GM10248 (cell line): ENCODE measurements around the gene RAB37.

Source experiments
- CTCF ChIA-PET: fragments of 300-600 bp; sonication (Branson Sonifier 250); formaldehyde crosslinking; extraction: SDS; loops from one replicate; lab custom pipeline; 2021; ENCODE audit warnings: antibody characterized with exemption; lab: Yijun Ruan, JAX
- POLR2A ChIA-PET: fragments of 350-650 bp; sonication (Branson Sonifier 250); formaldehyde crosslinking; extraction: SDS; loops from one replicate; lab custom pipeline; 2020; ENCODE audit warnings: antibody characterized with exemption; lab: Yijun Ruan, JAX
- DNase-seq: peaks from one replicate; pipeline ENCODE4 v3.0.0; 2012; ENCODE audit errors: extremely low spot score
- TF ChIP-seq, protein P1 (sequence below): IDR thresholded peaks from 2 replicates; pipeline ENCODE4 v1.5.1; 2012; ENCODE audit warnings: mild to moderate bottlenecking, low read depth; ENCODE audit errors: extremely low read depth, missing control alignments, control extremely low read depth

The RAB37 gene

DNA sequence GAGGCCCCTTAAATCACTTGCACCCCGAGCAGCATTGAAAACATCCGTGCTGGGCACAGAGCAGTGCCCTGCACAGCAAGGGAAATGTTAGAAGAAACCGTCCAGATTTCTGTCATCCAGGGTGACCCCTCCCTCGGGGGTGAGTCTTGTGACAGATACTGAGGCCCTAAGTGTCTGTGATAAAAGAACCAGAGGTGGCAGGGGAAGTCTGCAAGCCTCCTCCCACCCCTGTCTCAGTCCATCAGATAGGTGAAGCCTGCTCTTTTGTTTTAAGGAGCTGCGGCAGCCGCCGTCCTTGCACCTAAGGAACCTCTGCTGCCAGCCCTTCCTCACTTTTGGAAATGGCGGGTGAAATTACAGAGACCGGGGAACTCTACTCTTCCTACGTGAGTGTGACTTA, 39.9 kb downstream of the RAB37 start:
- ChIA-PET POLR2A (no interaction called here), CTCF (interaction anchor here (0.9 to 11.5 kb wide), 7 partner anchors 15 to 120 kb away, joined by 3 to 143 read pairs (median 16); partner anchors contain the start of gene RAB37)
- TF ChIP-seq, protein P1, sequence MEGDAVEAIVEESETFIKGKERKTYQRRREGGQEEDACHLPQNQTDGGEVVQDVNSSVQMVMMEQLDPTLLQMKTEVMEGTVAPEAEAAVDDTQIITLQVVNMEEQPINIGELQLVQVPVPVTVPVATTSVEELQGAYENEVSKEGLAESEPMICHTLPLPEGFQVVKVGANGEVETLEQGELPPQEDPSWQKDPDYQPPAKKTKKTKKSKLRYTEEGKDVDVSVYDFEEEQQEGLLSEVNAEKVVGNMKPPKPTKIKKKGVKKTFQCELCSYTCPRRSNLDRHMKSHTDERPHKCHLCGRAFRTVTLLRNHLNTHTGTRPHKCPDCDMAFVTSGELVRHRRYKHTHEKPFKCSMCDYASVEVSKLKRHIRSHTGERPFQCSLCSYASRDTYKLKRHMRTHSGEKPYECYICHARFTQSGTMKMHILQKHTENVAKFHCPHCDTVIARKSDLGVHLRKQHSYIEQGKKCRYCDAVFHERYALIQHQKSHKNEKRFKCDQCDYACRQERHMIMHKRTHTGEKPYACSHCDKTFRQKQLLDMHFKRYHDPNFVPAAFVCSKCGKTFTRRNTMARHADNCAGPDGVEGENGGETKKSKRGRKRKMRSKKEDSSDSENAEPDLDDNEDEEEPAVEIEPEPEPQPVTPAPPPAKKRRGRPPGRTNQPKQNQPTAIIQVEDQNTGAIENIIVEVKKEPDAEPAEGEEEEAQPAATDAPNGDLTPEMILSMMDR, result no peak
- no peak for DNase-seq

DNA sequence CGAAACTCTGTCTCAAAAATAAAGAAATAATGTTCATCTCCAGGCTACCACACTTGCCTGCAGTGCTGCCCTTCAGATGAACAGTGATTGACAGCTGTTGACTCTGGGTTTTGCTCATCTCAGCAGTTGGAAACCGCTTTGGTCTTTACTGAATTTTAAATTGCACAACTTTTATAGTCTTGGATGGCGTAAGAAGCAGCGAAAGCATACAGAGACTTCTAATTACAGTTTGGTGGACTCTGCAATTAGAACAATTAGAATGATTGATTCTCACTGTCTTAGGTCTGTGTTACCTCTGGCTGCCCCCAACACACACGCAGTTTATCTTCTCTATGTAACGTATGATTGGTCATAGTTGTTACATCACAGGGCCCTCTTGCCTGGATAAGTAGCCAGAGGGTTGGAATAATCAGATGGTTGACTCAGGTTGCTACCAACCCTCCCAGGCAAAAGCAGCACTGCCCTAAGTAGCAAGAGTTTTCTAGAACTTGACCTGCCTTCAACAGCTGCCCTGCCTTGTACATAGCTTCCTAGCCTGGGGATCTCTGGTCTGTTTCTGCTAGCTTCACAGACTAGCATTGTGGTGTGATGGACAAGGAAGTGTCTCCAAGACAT, 41.0 kb downstream of the RAB37 start:
- TF ChIP-seq, protein P1, result no peak

DNA sequence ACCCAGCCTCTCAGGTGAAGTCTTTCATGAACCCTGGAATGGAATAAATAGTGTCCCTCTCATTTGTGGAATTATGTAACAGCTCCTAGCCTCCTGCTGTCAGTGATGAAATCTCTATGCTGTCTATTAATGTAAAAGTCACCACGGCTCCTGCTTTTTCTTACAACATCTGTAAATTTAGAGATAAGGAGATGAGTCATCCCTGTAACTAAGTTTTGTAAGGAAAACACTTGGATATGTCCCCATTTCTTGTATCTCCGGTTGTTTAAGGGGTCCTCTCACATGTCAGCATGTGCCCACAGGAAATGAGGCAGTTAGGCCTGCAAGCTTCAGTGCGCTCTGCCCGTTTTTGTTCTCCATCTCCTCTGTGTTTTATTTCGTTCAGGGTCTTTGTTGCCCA, 41.9 kb downstream of the RAB37 start:
- DNase-seq, result no peak
- ChIA-PET CTCF (interaction anchor here (0.7 to 11.5 kb wide), 10 partner anchors 9 to 122 kb away, joined by 3 to 143 read pairs (median 5); partner anchors contain the start of gene RAB37), POLR2A (no interaction called here)
- TF ChIP-seq, protein P1, result no peak

More for the DNA sequence above, 41.0 kb downstream of the RAB37 start:
- DNase-seq, result no peak
- ChIA-PET POLR2A (no interaction called here), CTCF (interaction anchor here (1.2 to 11.5 kb wide), 7 partner anchors 14 to 121 kb away, joined by 3 to 143 read pairs (median 5); partner anchors contain the start of gene RAB37)

DNA sequence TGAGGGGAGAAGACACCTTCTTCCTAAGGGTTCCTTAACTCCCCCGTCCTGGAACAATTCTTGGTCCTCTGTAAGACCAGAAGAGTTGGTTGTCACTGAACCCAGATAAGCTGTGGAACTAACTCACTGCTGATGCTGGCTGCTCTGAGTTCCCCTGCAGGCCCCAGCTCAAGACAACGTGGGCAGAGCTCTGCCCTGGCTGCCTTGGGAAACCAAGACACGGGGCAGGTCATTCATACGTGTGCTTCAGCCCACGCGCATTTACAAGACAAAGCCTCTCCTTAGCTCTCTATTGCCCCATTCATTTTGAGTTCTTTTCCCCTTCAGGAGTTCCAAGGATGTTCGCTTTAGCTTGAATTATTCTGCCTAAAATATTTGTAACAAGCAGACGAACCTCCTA, 42.4 kb downstream of the RAB37 start:
- CTCF ChIA-PET, result interaction anchor here (0.7 to 11.5 kb wide), 8 partner anchors 9 to 122 kb away, joined by 3 to 143 read pairs (median 5); partner anchors contain the start of gene RAB37
- DNase-seq, result no peak
- TF ChIP-seq, protein P1, result no peak
- POLR2A ChIA-PET, result no interaction called here

DNA sequence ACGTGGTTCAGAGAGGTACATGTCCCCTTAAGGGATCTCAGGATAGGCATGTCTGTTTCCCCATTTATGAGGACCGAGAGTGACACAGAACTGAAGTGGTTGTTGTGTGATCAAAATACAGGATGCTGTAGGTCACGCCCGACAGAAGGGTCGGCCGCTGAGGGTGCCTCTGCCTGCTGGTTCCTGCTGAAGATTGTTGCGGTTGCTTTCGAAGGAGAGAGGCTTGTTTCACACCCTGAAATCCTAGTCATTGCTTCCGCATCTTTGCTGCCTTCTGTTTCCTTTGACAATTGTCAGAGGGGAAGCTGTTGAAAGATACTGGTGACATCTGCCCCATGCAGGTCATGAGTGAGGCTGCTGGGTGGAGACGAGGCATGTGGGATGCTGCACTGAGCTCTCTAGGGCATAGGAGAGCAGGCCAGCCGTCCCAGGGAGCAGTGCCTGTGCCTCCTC, 42.9 kb downstream of the RAB37 start:
- CTCF ChIA-PET, result interaction anchor here (0.7 to 11.5 kb wide), 7 partner anchors 10 to 122 kb away, joined by 3 to 143 read pairs (median 6); partner anchors contain the start of gene RAB37
- TF ChIP-seq, protein P1, result no peak
- peak; percentile 67 for DNase-seq
- POLR2A ChIA-PET, result no interaction called here

DNA sequence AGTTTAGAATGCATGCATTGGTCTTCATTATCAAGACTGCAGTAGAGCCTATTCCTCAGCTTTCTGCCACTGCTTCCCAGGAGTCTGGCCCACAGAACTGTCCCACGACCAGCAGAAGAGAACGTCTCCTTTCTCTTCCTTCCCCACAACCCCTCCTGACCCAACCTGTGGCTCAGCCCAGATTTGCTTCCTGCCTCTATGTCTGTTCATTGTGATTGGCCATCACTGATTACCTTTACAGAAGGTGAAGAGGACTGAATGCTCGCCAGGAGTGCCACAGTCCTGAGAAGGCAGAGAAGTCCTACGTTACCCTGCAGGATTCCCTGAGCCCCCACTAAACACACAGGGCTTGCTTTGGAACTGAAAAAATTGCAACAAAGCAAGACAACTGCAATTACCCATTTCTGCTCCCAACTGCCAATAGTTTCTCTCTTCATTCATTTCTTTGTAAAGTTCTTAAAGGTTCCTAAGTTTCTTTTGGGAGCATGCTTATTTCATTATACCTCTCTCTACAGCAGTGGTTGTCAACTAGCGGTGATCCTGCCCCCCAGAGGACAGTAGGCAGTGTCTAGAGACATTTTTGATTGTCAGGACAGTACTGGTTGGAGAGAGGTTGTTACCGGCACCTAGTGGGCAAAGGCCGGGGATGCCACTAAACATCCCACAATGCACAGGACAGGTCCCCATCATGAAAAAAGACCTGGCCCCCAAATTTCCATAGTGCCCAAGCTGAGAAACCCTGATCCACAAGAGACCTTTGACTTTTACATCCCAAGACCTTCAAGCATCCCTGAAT, 43.6 kb downstream of the RAB37 start:
- CTCF ChIA-PET, result interaction anchor here (0.8 to 11.5 kb wide), 7 partner anchors 10 to 181 kb away, joined by 3 to 143 read pairs (median 6); partner anchors contain the start of gene RAB37
- TF ChIP-seq, protein P1, result peak; percentile 20
- no peak for DNase-seq
- POLR2A ChIA-PET, result no interaction called here
